ENCODE measurements around the gene MUL1.

GRCh38 chr1:20500716-20501115, 7.2 kb downstream of the MUL1 start:
- TF ChIP-seq CTCF (IDR thresholded peaks at IDR 0.05) (no peak), USF2 (CRISPR knock-in tag; IDR thresholded peaks at IDR 0.05) (no peak), NR2C2 (CRISPR knock-in tag; IDR thresholded peaks at IDR 0.05) (no peak), ZNF396 (CRISPR knock-in tag; IDR thresholded peaks at IDR 0.05; ENCODE audit: borderline replicate concordance) (no peak)

Data from WTC11 (cell line).